GM12892 (cell line): Measurements from ENCODE around the gene DPH2.

Experiments
- POLR2A ChIP-seq: IDR thresholded peaks from 2 replicates; pipeline ENCODE4 v1.6.1; 2011; ENCODE audit warnings: low read depth, low read length, control low read depth
- POLR2AphosphoS5 ChIP-seq: IDR thresholded peaks from 2 replicates; pipeline ENCODE4 v1.6.1; 2011; ENCODE audit warnings: low read depth, low read length, control low read depth

- TF ChIP-seq POLR2A, result no peak
- no peak for TF ChIP-seq POLR2AphosphoS5
Measured at GRCh38 chr1:43960798-43961197, 9.0 kb upstream of the DPH2 start.
